RWPE1 (cell line): ENCODE data around the gene DENND1C.

Experiments
- CTCF ChIA-PET: fragments of 350-600 bp; sonication (Branson Sonifier 250); formaldehyde crosslinking; extraction: SDS; loops from one replicate; lab custom pipeline; 2021; lab: Yijun Ruan, JAX
- POLR2A ChIA-PET: fragments of 400-600 bp; formaldehyde crosslinking; extraction: SDS; loops from one replicate; lab custom pipeline; 2020; ENCODE audit warnings: antibody characterized with exemption; ENCODE audit not compliant: low non-redundant PET; lab: Yijun Ruan, JAX
- DNase-seq: peaks from one replicate; pipeline ENCODE4 v3.0.0; 2012; ENCODE audit warnings: low spot score
- H3K27ac ChIP-seq: fragments of 450-650 bp; 2 replicates; pipeline ENCODE4 v1.5.1; 2017
- TF ChIP-seq, protein P1 (sequence below): fragments of 450-650 bp; conservative IDR thresholded peaks from 2 replicates; pipeline ENCODE4 v1.5.1; 2017; ENCODE audit warnings: low read depth, mild to moderate bottlenecking

The DENND1C gene

DNA sequence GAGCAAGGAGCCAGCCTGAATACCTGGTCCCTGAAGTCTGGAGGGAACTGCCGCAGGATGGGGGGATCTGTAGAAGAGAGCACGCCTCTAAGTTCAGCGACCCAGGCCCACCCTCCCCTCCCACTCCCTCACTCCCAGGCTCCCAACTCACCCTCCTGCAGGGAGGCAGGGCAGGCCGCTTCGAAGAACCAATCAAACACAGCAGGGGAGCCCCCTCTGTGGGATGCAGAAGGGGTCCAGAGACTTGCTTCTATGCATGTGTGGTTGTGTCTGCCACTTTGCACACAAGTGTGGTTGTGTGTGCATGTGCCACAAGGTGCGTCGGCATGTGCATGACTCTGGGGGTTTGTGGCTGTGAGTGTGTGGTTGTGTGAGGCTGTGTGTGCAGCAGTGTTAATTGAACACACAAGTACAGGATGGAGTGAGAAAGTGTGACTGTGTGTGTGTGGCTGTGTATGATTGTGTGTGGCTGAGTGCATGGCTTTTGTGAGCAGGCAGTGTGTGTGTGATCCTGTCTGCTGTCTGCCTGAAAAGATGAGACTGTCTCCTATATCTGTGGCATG, 1.7 kb downstream of the DENND1C start:
- TF ChIP-seq, protein P1, sequence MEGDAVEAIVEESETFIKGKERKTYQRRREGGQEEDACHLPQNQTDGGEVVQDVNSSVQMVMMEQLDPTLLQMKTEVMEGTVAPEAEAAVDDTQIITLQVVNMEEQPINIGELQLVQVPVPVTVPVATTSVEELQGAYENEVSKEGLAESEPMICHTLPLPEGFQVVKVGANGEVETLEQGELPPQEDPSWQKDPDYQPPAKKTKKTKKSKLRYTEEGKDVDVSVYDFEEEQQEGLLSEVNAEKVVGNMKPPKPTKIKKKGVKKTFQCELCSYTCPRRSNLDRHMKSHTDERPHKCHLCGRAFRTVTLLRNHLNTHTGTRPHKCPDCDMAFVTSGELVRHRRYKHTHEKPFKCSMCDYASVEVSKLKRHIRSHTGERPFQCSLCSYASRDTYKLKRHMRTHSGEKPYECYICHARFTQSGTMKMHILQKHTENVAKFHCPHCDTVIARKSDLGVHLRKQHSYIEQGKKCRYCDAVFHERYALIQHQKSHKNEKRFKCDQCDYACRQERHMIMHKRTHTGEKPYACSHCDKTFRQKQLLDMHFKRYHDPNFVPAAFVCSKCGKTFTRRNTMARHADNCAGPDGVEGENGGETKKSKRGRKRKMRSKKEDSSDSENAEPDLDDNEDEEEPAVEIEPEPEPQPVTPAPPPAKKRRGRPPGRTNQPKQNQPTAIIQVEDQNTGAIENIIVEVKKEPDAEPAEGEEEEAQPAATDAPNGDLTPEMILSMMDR, result no peak
- POLR2A ChIA-PET, result no interaction called here
- no peak overlapping the region for H3K27ac ChIP-seq
- DNase-seq, result no peak
- CTCF ChIA-PET, result no interaction called here

DNA sequence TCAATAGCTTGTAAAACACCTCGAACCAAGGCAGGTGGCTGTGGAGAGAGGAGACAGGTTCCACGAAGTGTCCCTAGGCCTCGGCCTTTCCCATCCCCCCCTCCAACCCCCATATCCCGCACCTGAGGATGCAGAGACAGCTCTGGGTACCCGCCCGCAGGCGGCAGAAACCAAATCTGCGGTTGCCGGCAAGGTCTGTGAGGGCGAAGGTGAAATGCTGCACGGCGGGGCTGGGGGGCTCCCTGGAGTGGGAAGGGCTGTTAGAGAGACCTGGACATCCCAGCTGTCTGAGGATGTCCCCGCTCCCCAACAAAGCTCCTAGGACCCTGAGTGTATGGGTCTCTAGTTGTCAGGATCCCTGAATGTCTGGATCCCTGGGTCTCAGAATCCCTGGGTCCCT, 2.8 kb downstream of the DENND1C start:
- CTCF ChIA-PET, result no interaction called here
- TF ChIP-seq, protein P1, result no peak
- H3K27ac ChIP-seq, result no peak overlapping the region
- DNase-seq, result no peak
- POLR2A ChIA-PET, result no interaction called here

DNA sequence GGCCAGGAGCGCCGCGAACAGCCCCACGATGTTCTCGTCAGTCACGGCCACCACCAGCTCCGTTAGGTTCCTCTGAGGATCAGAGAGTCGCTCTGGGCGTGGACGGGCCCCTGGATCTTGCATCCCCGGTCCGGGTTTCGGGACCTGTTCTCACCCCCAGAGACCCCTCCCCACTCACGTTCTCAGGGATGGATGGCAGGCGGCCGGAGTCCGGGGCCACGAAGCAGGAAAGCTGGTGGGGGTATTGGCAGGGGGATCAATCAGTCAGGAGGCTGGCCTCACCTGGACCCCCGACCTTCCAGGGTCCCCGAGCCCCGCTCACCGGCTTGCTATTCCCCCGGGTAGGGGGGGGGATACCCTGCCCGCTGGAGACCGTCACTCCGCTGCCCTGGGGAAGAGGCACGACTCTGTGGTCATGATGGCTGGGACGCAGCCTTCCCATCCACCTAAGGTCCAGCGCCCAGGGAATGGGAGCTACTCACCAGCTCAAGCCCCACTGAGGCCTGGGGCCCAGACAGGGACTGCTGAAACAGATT, 4.6 kb downstream of the DENND1C start:
- no peak overlapping the region for H3K27ac ChIP-seq
- no peak for DNase-seq
- CTCF ChIA-PET, result no interaction called here
- POLR2A ChIA-PET, result no interaction called here
- TF ChIP-seq, protein P1, result no peak

DNA sequence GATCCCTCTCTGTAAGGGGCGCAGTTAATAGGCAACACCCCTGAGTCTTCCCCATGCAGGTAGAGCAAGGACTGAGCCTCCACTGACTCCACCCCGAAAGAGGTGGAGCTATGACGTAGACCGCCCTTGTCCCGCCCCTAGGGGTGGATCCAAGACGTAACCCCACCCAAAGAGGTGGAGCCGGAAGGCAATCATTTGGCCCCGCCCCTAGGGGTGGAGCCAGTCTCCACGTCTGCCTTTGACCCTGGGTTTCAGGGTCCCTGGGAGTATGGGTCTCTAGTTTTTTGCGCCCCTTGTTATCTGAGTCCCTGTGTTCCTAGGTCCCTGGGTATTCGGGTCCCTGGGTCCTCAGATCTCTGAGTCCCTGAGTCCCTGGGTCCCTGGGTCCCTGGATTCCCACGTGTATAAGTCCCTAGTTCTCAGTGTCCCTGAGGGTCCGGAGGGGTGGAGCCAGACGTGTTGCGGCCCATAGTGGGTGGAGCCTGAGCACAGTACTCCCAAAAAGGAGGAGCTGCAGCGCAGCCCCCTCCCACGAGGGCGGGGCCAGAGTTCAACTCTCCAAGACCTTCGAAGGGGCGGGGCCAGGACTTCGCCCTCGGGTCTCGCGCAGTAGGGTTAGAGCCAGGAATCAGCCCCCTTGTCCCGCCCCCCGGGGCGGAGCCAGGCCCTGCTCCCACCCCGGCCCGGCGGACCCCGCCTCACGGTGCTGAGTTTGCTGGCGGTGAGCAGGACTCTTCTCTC, 5.3 kb downstream of the DENND1C start:
- DNase-seq, result peak; percentile 88
- ChIA-PET POLR2A (no interaction called here), CTCF (no interaction called here)

DNA sequence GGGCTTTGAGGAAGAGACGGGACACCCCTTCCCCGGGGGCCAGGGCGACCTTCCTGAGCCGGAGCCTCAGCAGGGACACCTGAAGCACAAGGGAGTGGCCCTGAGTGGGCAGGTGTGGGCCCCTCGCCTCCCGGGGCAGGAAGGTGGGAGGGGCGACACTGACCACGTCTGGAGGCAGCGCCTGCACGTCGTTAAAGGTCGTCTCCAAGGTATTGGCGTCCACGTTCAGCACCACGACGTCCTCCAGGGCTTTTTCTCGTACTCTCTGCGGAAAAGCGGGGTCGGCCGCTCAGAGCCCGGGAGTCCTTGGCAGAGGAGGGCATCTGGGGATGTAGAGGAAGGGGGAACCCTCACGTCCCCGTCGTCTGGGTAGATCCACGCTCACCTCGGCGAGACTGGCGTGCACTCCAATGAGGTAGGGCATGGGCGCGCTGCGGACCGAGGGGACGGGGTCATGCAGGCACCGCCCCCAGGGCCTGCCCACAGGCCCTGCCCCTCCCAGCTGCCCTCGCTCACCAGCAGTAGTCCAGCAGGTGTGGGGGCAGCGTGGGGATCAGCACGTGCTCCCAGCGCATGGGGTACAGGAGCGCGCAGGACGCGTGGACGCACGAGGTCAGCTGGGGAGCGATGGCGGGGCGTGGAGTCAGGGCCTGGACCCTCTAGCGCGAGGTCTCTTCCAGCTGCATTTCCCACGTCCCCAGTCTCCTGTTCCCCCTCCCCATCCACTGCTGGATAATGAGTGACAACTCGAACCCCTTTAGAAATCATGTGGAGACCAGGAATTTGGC, 6.1 kb downstream of the DENND1C start:
- CTCF ChIA-PET, result no interaction called here
- H3K27ac ChIP-seq, result no peak overlapping the region
- no peak for DNase-seq
- POLR2A ChIA-PET, result no interaction called here
- TF ChIP-seq, protein P1, result no peak

More for the DNA sequence above, 5.3 kb downstream of the DENND1C start:
- TF ChIP-seq, protein P1, result no peak
- H3K27ac ChIP-seq, result no peak overlapping the region

DNA sequence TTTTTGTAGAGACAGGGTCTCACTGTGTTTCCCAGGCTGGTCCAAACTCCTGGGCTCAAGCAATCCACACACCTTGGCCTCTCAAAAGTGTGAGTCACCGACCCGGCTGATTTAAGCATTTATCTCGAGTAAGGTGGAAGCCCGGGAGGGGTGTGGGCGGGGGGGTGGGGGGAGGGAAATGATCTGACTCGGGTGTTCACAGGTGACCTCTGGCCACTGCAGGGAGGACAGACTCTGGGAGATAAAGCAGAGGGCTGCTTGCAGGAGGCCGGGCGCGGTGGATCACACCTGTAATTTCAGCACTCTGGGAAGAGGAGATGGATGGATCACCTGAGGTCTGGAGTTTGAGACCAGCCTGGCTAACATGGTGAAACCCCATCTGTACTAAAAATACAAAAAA, 7.9 kb downstream of the DENND1C start:
- CTCF ChIA-PET, result no interaction called here

More for the DNA sequence above, 7.9 kb downstream of the DENND1C start:
- peak; percentile 25 for DNase-seq
- H3K27ac ChIP-seq, result no peak overlapping the region
- POLR2A ChIA-PET, result no interaction called here
- TF ChIP-seq, protein P1, result no peak
